ENCODE data around the gene CRISP1. TPM values are rescaled to one million over a fixed set of nuclear protein-coding genes. Genes with fewer than 3 reads are reported as not detected.

The CRISP1 gene
- total RNA-seq, result not detected in 2 replicates

GRCh38 chr6:49866485-49866943, at the start of gene CRISP1:
TSS of gene CRISP1 (minus strand) at chr6:49866535. CDS start at chr6:49857400, 9,135 bp downstream.

GRCh38 chr6:49787176-49787575, 79.2 kb downstream of the CRISP1 start, which contains the start of gene PGK2:
TSS of gene PGK2 (minus strand) at chr6:49787285. CDS start at chr6:49787187, 98 bp downstream.

Other genes with a start within 250 kb of the CRISP1 start
- not detected in 2 replicates for gene RHAG, start 229.7 kb downstream of the CRISP1 start, total RNA-seq
- not detected in 2 replicates for gene CRISP2, start 153.0 kb downstream of the CRISP1 start, total RNA-seq
- not detected in 2 replicates for gene CRISP3, start 122.1 kb downstream of the CRISP1 start, total RNA-seq
- not detected in 2 replicates for gene PGK2, start 79.2 kb downstream of the CRISP1 start, total RNA-seq
- gene DEFB114, start 97.6 kb upstream of the CRISP1 start, total RNA-seq, result not detected in 2 replicates
- not detected in 2 replicates for gene DEFB113, start 103.1 kb upstream of the CRISP1 start, total RNA-seq
- gene DEFB110, start 155.5 kb upstream of the CRISP1 start, total RNA-seq, result not detected in 2 replicates
- gene DEFB112, start 183.4 kb upstream of the CRISP1 start, total RNA-seq, result not detected in 2 replicates

Measured in thoracic aorta endothelial cell (primary cell).